ENCODE results near the gene ELK1.
"Not testable (repeated sequence)": the region's sequence is repeated elsewhere in the genome, so short reads cannot be mapped to it uniquely, and the experiment has no call there.

Gene ELK1

GRCh38 chrX:47610511-47610910 lies 39.9 kb downstream of the ELK1 start:
- DNase-seq: no peak

DNA sequence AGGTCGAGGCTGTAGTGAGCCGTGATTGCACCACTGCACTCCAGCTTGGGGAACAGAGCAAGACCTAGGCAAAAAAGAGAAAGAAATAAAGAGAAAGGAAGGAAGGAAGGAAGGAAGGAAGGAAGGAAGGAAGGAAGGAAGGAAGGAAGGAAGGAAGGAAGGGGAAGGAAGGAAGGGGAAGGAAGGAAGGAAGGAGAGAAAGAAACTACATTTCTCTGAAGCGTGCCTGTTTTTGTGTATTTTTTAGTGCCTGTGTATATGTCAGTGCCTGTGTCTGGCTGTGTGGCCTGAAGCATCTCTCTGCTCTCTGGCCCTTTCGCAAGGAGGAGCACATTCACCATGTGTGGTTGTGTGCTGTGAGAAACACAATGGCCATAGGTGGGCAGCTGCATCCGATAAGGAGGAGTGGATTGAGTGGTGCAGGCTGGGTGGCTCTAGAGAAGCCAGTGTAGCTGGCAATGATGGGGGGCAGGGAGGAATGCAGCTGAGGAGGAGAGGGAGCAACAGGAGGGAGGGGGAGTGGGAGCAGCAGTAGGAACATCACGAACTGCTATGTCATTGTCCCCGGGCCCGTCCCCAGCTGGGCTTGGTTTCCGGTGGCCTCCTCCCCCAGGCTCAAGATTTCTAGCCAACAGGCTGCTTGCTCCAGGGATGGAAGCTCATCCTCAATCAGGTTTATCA lies 42.1 kb downstream of the ELK1 start:
- DNase-seq: no peak

- no peak for DNase-seq
Measured at GRCh38 chrX:47607091-47607490, 43.3 kb downstream of the ELK1 start.

GRCh38 chrX:47605024-47605423 lies 45.3 kb downstream of the ELK1 start:
- no peak for DNase-seq

GRCh38 chrX:47603125-47603524 lies 47.2 kb downstream of the ELK1 start:
- DNase-seq: not testable (repeated sequence)

GRCh38 chrX:47597222-47597621 lies 53.1 kb downstream of the ELK1 start:
- no peak for DNase-seq

DNA sequence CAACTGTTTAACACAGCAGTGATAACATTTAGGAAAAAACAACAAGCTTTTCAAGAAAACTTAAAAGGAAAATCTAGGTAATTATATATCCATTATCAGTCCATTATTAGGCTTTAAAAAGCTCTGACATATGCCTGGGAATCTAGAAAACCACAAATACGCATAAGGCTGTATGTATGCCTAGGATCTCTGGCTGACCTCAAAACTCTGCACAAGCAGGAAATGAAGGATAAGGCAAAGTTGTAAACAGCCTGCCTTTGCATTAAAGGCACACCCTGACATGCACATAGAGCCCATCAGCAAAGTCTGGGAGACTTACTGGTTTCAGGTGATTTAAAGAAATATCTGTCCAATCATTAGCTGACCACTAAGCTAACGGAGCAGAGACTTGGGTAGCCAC lies 54.1 kb downstream of the ELK1 start:
- DNase-seq: no peak

- no peak for DNase-seq
Measured at GRCh38 chrX:47595716-47596251, 54.6 kb downstream of the ELK1 start.

- DNase-seq: no peak
Measured at GRCh38 chrX:47593522-47593921, 56.8 kb downstream of the ELK1 start.

GRCh38 chrX:47590984-47591383 lies 59.4 kb downstream of the ELK1 start:
- DNase-seq: no peak

GRCh38 chrX:47587906-47588735 lies 62.2 kb downstream of the ELK1 start:
- DNase-seq: no peak

DNA sequence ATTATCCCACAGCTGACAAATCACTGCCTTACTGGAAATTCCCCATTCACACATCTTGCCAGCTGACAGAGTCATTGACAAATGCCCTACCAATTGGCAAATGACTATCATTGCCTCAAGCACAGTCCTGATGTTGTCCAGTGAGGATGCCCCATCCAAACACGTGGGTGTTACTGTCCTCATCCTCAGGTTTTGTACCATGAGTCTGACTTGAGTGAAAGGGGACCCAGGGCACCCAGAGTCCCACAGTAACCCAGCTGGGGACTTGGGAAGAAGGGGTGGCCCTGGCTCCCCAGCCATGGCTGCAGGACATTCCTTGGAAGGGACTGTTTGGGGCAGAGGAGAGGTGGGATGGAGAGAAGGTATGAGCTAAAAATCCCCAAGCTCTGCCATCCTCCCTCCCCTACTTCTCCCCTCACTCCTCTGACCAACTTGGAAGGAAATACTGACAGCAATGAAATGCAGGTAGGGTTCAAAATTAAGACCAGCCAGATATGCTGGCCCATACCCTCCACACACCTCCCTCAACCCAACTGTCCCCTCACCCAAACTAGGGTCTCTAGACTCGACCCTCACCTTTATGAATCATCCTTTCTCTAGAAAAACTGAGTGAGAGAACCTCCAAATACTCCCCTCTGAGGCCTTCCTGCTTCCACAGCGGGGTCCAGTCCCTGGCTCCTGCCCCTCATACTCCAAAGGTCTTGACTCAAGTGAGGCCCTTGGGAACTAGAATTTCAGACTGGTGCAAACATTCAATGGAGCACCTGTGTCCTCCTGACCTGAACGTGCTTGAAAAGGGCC lies 63.1 kb downstream of the ELK1 start:
- DNase-seq: no peak

GRCh38 chrX:47586043-47586787 lies 64.1 kb downstream of the ELK1 start:
- DNase-seq: no peak
